Endothelial cell of umbilical vein (primary cell): ENCODE measurements around the gene LGI4.
"Not testable (repeated sequence)": the region's sequence is repeated elsewhere in the genome, so short reads cannot be mapped to it uniquely, and the experiment has no call there.

Experiments used
- EZH2 ChIP-seq: IDR thresholded peaks from 2 replicates; pipeline ENCODE4 v1.6.1; 2012; ENCODE audit warnings: borderline replicate concordance, low read depth, mild to moderate bottlenecking, moderate library complexity, low read length, inconsistent platforms; ENCODE audit not compliant: severe bottlenecking
- FOS ChIP-seq: IDR thresholded peaks from 2 replicates; pipeline ENCODE4 v1.6.1; 2011; ENCODE audit warnings: mild to moderate bottlenecking, low read length, moderate library complexity, borderline replicate concordance; ENCODE audit not compliant: insufficient read depth
- GATA2 ChIP-seq: IDR thresholded peaks from 2 replicates; pipeline ENCODE4 v1.7.0; 2011; ENCODE audit warnings: low read depth, mild to moderate bottlenecking, moderate library complexity, mixed read lengths, low read length; ENCODE audit not compliant: insufficient read length, insufficient read depth
- JUN ChIP-seq: IDR thresholded peaks from 2 replicates; pipeline ENCODE4 v1.6.1; 2011; ENCODE audit warnings: borderline replicate concordance, low read depth; ENCODE audit not compliant: insufficient read length, insufficient read depth
- MYC ChIP-seq: IDR thresholded peaks from one replicate; pipeline ENCODE4 v1.6.1; 2011; ENCODE audit warnings: mild to moderate bottlenecking, low read depth, low read length
- POLR2A ChIP-seq: IDR thresholded peaks from 2 replicates; pipeline ENCODE4 v1.6.1; 2012; ENCODE audit warnings: low read depth, mild to moderate bottlenecking, control low read depth, low read length
- POLR2AphosphoS5 ChIP-seq: IDR thresholded peaks from 2 replicates; pipeline ENCODE4 v1.6.1; 2012; ENCODE audit warnings: low read depth, mild to moderate bottlenecking, control low read depth, low read length, moderate library complexity; ENCODE audit not compliant: insufficient read depth
- TF ChIP-seq, protein P1 (sequence below), 2 donors: IDR thresholded peaks; 1 replicate in 1 of 2; 2 replicates in 1 of 2; pipeline ENCODE4 v1.5.1; 2011; ENCODE audit warnings: low read length in 2 of 2, mild to moderate bottlenecking in 2 of 2, moderate library complexity in 2 of 2, control low read depth in 1 of 2, inconsistent platforms in 1 of 2, low read depth in 1 of 2; ENCODE audit not compliant: insufficient read depth in 1 of 2; ENCODE audit errors: extremely low read depth in 1 of 2
- TF ChIP-seq, protein P2 (sequence below): IDR thresholded peaks from 2 replicates; pipeline ENCODE4 v1.6.1; 2011; ENCODE audit not compliant: insufficient read depth, insufficient read length

GRCh38 chr19:35129724-35130274, 5.1 kb downstream of the LGI4 start:
- TF ChIP-seq, protein P1, sequence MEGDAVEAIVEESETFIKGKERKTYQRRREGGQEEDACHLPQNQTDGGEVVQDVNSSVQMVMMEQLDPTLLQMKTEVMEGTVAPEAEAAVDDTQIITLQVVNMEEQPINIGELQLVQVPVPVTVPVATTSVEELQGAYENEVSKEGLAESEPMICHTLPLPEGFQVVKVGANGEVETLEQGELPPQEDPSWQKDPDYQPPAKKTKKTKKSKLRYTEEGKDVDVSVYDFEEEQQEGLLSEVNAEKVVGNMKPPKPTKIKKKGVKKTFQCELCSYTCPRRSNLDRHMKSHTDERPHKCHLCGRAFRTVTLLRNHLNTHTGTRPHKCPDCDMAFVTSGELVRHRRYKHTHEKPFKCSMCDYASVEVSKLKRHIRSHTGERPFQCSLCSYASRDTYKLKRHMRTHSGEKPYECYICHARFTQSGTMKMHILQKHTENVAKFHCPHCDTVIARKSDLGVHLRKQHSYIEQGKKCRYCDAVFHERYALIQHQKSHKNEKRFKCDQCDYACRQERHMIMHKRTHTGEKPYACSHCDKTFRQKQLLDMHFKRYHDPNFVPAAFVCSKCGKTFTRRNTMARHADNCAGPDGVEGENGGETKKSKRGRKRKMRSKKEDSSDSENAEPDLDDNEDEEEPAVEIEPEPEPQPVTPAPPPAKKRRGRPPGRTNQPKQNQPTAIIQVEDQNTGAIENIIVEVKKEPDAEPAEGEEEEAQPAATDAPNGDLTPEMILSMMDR (IDR thresholded peaks at IDR 0.05; ENCODE audit: extremely low read depth in 1 of 2, insufficient read depth in 1 of 2, low read depth in 1 of 2, low read length in 2 of 2) = not testable (repeated sequence)
- not testable (repeated sequence) for TF ChIP-seq JUN, POLR2AphosphoS5, EZH2, POLR2A, GATA2, MYC, FOS
- TF ChIP-seq, protein P2, sequence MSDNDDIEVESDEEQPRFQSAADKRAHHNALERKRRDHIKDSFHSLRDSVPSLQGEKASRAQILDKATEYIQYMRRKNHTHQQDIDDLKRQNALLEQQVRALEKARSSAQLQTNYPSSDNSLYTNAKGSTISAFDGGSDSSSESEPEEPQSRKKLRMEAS = not testable (repeated sequence)
